ENCODE measurements around the gene TELO2.

The TELO2 gene

DNA sequence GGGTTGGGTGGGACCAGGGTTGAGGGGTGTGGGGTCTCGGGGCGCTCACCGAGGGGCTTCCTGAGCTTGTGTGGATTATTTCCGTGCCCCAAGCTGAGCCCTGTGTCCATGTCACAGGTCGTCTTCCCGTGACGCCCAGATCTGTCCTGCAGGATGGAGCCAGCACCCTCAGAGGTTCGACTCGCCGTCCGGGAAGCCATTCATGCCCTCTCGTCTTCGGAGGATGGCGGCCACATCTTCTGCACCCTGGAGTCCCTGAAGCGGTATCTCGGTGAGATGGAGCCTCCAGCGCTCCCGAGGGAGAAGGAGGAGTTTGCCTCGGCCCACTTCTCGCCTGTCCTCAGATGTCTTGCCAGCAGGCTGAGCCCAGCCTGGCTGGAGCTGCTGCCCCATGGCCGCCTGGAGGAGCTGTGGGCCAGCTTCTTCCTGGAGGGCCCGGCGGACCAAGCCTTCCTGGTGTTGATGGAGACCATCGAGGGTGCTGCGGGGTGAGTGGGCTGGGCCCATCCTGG is 1.0 kb downstream of the TELO2 start:
- Histone ChIP-seq H2AFZ (ENCODE audit: low read length) (no peak overlapping the region), H3K9me2 (ENCODE audit: low read depth, low read length) (no peaks in the 10 kb centered on the region), H3F3A (ENCODE audit: insufficient read depth, low read length) (no peaks in the 10 kb centered on the region), H4K20me1 (ENCODE audit: insufficient read depth, low read length) (no peaks in the 10 kb centered on the region), H3K27ac (ENCODE audit: low read depth, low read length, poor library complexity, severe bottlenecking) (no peak overlapping the region), H3K4me3 (ENCODE audit: low read depth, low read length, poor library complexity, severe bottlenecking) (peak overlapping the region; percentile 82), H3K4me2 (ENCODE audit: low read length) (peak overlapping the region; percentile 85), H3K9ac (ENCODE audit: low read length) (peak overlapping the region; percentile 80), H3K9me3 (ENCODE audit: low read length) (no peaks in the 10 kb centered on the region), H3K79me2 (ENCODE audit: insufficient read depth, low read length) (no peaks in the 10 kb centered on the region), H3K27me3 (ENCODE audit: insufficient read depth, low read length) (no peaks in the 10 kb centered on the region), H3K4me1 (ENCODE audit: insufficient read depth, low read length, severe bottlenecking) (peaks cover 18% of the 10 kb centered on the region), H3K36me3 (ENCODE audit: insufficient read depth, low read length) (peaks cover 31% of the 10 kb centered on the region)
- TF ChIP-seq EZH2 (IDR thresholded peaks at IDR 0.05; ENCODE audit: borderline replicate concordance, low read length) = no peak
- TF ChIP-seq, protein P1, sequence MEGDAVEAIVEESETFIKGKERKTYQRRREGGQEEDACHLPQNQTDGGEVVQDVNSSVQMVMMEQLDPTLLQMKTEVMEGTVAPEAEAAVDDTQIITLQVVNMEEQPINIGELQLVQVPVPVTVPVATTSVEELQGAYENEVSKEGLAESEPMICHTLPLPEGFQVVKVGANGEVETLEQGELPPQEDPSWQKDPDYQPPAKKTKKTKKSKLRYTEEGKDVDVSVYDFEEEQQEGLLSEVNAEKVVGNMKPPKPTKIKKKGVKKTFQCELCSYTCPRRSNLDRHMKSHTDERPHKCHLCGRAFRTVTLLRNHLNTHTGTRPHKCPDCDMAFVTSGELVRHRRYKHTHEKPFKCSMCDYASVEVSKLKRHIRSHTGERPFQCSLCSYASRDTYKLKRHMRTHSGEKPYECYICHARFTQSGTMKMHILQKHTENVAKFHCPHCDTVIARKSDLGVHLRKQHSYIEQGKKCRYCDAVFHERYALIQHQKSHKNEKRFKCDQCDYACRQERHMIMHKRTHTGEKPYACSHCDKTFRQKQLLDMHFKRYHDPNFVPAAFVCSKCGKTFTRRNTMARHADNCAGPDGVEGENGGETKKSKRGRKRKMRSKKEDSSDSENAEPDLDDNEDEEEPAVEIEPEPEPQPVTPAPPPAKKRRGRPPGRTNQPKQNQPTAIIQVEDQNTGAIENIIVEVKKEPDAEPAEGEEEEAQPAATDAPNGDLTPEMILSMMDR (IDR thresholded peaks at IDR 0.05; ENCODE audit: low read length) = peak; percentile 15; the same call in 1 of the 2 replicates

DNA sequence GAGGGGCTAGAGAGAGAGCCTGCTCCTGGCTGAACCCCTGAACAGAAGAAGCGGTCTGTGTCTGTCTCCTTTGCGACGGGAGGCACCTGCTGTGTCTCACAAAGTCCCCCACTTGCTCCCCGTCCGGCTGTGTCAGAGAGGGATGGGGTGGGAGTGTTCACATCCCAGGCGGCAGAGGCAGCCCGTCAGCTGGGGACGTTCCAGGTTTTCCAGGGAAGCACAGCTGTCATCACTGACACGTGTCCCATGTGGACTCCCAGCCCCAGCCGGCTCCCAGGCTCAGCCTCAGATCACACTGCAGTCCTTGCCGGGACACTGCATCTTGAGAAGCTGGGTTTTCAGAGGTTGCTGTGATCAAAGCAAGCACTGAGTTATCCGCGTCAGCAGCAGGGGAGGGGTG is 1.6 kb downstream of the TELO2 start:
- Histone ChIP-seq H3K9me2 (ENCODE audit: low read depth, low read length) (no peaks in the 10 kb centered on the region), H3K9ac (ENCODE audit: low read length) (peak overlapping the region; percentile 80; the same call in 1 of the 2 replicates), H3K27me3 (ENCODE audit: insufficient read depth, low read length) (no peaks in the 10 kb centered on the region), H4K20me1 (ENCODE audit: insufficient read depth, low read length) (no peaks in the 10 kb centered on the region), H3K4me3 (ENCODE audit: low read depth, low read length, poor library complexity, severe bottlenecking) (peak overlapping the region; percentile 82), H3F3A (ENCODE audit: insufficient read depth, low read length) (no peaks in the 10 kb centered on the region), H3K27ac (ENCODE audit: low read depth, low read length, poor library complexity, severe bottlenecking) (no peak overlapping the region), H3K9me3 (ENCODE audit: low read length) (no peaks in the 10 kb centered on the region), H3K4me2 (ENCODE audit: low read length) (peak overlapping the region; percentile 85), H2AFZ (ENCODE audit: low read length) (no peak overlapping the region), H3K79me2 (ENCODE audit: insufficient read depth, low read length) (no peaks in the 10 kb centered on the region), H3K4me1 (ENCODE audit: insufficient read depth, low read length, severe bottlenecking) (peaks cover 18% of the 10 kb centered on the region), H3K36me3 (ENCODE audit: insufficient read depth, low read length) (peaks cover 32% of the 10 kb centered on the region)
- TF ChIP-seq, protein P1 (IDR thresholded peaks at IDR 0.05; ENCODE audit: low read length) = no peak
- no peak for TF ChIP-seq EZH2 (IDR thresholded peaks at IDR 0.05; ENCODE audit: borderline replicate concordance, low read length)

DNA sequence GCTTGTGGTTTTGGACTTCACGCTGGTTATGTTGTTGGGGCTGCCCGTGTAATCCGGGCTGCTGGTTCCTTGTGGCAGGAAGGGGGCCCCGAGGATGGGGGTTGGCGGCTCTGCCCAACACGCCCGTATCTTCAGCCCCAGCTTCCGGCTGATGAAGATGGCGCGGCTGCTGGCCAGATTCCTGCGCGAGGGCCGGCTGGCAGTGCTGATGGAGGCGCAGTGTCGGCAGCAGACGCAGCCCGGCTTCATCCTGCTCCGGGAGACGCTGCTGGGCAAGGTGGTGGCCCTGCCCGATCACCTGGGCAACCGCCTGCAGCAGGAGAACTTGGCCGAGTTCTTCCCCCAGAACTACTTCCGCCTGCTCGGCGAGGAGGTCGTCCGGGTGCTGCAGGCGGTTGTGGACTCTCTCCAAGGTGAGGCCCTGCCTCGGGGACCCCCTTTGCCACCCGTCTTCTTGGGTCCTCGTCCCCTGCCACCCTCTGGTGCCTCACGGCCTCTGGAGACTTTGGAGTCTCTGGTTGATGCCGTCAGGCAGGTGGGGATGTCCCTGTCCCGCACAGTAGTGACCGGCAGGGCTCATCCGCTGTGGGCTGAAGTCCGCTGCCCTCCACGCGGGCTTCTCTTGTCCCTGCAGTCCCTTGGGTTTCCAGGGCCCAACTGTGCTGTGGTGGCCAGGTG is 2.2 kb downstream of the TELO2 start:
- Histone ChIP-seq H3K27me3 (ENCODE audit: insufficient read depth, low read length) (no peaks in the 10 kb centered on the region), H3F3A (ENCODE audit: insufficient read depth, low read length) (no peaks in the 10 kb centered on the region), H4K20me1 (ENCODE audit: insufficient read depth, low read length) (no peaks in the 10 kb centered on the region), H2AFZ (ENCODE audit: low read length) (no peak overlapping the region), H3K9me2 (ENCODE audit: low read depth, low read length) (no peaks in the 10 kb centered on the region), H3K27ac (ENCODE audit: low read depth, low read length, poor library complexity, severe bottlenecking) (no peak overlapping the region), H3K79me2 (ENCODE audit: insufficient read depth, low read length) (no peaks in the 10 kb centered on the region), H3K4me2 (ENCODE audit: low read length) (peak overlapping the region; percentile 85; the same call in 1 of the 2 replicates), H3K9me3 (ENCODE audit: low read length) (no peaks in the 10 kb centered on the region), H3K4me1 (ENCODE audit: insufficient read depth, low read length, severe bottlenecking) (peaks cover 18% of the 10 kb centered on the region), H3K4me3 (ENCODE audit: low read depth, low read length, poor library complexity, severe bottlenecking) (no peak overlapping the region), H3K36me3 (ENCODE audit: insufficient read depth, low read length) (peaks cover 35% of the 10 kb centered on the region), H3K9ac (ENCODE audit: low read length) (no peak overlapping the region)
- TF ChIP-seq EZH2 (IDR thresholded peaks at IDR 0.05; ENCODE audit: borderline replicate concordance, low read length) = no peak
- TF ChIP-seq, protein P1 (IDR thresholded peaks at IDR 0.05; ENCODE audit: low read length) = no peak
